HG02885 (cell line): ENCODE data around the gene CELSR1.

Experiments used
- ATAC-seq: cut with Tn5 transposase; IDR thresholded peaks from one replicate; pipeline ENCODE4 v1.9.1; 2021; ENCODE audit warnings: mild to moderate bottlenecking; ENCODE audit not compliant: unreplicated experiment, poor library complexity

CELSR1 gene

GRCh38 chr22:46430961-46431838 is 106.2 kb downstream of the CELSR1 start:
- ATAC-seq, result no peak

GRCh38 chr22:46429325-46429853 is 108.0 kb downstream of the CELSR1 start:
- no peak for ATAC-seq

GRCh38 chr22:46428602-46429324 is 108.7 kb downstream of the CELSR1 start:
- no peak for ATAC-seq

- no peak for ATAC-seq
Observed at GRCh38 chr22:46428171-46428570, 109.2 kb downstream of the CELSR1 start.

- ATAC-seq, result no peak
Observed at GRCh38 chr22:46425016-46425415, 112.4 kb downstream of the CELSR1 start.

- no peak for ATAC-seq
Observed at GRCh38 chr22:46424496-46424895, 112.9 kb downstream of the CELSR1 start.

GRCh38 chr22:46422896-46423295 is 114.5 kb downstream of the CELSR1 start:
- no peak for ATAC-seq

- ATAC-seq, result no peak
Observed at GRCh38 chr22:46421267-46421666, 116.2 kb downstream of the CELSR1 start.

GRCh38 chr22:46419754-46420571 is 117.5 kb downstream of the CELSR1 start:
- no peak for ATAC-seq

GRCh38 chr22:46418827-46419226 is 118.6 kb downstream of the CELSR1 start:
- ATAC-seq, result no peak

GRCh38 chr22:46417769-46418168 is 119.7 kb downstream of the CELSR1 start:
- ATAC-seq, result no peak

GRCh38 chr22:46416891-46417580 is 120.4 kb downstream of the CELSR1 start:
- no peak for ATAC-seq

GRCh38 chr22:46416520-46416871 is 120.9 kb downstream of the CELSR1 start:
- ATAC-seq, result no peak

- no peak for ATAC-seq
Observed at GRCh38 chr22:46415776-46416519, 121.5 kb downstream of the CELSR1 start.

- ATAC-seq, result no peak
Observed at GRCh38 chr22:46414704-46415103, 122.7 kb downstream of the CELSR1 start.

- no peak for ATAC-seq
Observed at GRCh38 chr22:46413725-46414379, 123.6 kb downstream of the CELSR1 start.

- no peak for ATAC-seq
Observed at GRCh38 chr22:46411347-46411746, 126.1 kb downstream of the CELSR1 start.

GRCh38 chr22:46410291-46410808 is 127.1 kb downstream of the CELSR1 start:
- ATAC-seq, result no peak
